ENCODE data around the gene SIN3A. TPM values are rescaled to one million over a fixed set of nuclear protein-coding genes. Genes with fewer than 3 reads are reported as not detected.
"Not testable (repeated sequence)": the region's sequence is repeated elsewhere in the genome, so short reads cannot be mapped to it uniquely, and the experiment has no call there.

The SIN3A gene
- total RNA-seq, 1 donor from 2014 or later = 86.6 TPM

GRCh38 chr15:75446151-75446550 is 5.3 kb downstream of the SIN3A start:
- Mint-ChIP-seq H3K9me3 (no peaks in the 10 kb centered on the region), H3K4me1 (peaks cover 15% of the 10 kb centered on the region), H3K4me3 (no peak overlapping the region), H3K27me3 (ENCODE audit: low read depth) (no peaks in the 10 kb centered on the region), H3K27ac (no peak overlapping the region), H3K36me3 (peaks cover 11% of the 10 kb centered on the region)
- TF ChIP-seq CTCF (IDR thresholded peaks at IDR 0.05; ENCODE audit: unreplicated experiment) = no peak
- DNase-seq (ENCODE audit: low spot score in 2 of 2, unreplicated experiment in 2 of 2) = no peak

GRCh38 chr15:75445324-75445723 is 6.2 kb downstream of the SIN3A start:
- peaks cover 15% of the 10 kb centered on the region for H3K4me1 Mint-ChIP-seq
- not testable (repeated sequence) for DNase-seq (ENCODE audit: low spot score in 2 of 2, unreplicated experiment in 2 of 2); H3K27ac Mint-ChIP-seq; H3K27me3 Mint-ChIP-seq (ENCODE audit: low read depth); H3K9me3 Mint-ChIP-seq; H3K4me3 Mint-ChIP-seq
- peaks cover 13% of the 10 kb centered on the region for H3K36me3 Mint-ChIP-seq

- not testable (repeated sequence) for H3K27me3 Mint-ChIP-seq (ENCODE audit: low read depth); H3K4me3 Mint-ChIP-seq; H3K27ac Mint-ChIP-seq; H3K9me3 Mint-ChIP-seq; DNase-seq (ENCODE audit: low spot score in 2 of 2, unreplicated experiment in 2 of 2); H3K4me1 Mint-ChIP-seq
- peaks cover 14% of the 10 kb centered on the region for H3K36me3 Mint-ChIP-seq
These were observed 7.5 kb downstream of the SIN3A start for GRCh38 chr15:75443972-75444453.

DNA sequence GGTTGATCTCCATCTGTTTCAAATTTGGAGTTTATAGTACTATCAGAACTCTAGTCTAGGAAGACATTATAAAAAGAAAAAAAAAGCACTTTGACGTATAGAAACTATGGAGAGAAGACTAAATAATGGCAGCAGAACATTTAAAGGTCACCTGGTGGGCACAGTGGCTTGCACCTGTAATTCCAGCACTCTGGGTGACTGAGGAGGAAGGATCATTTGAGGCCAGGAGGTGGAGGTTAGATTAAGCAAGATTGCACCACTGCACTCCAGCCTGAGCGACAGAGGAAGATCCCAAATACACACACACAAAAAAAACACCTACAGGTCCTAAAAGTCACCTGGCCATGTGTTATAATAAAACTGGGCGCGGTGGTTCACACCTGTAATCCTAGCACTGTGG is 13.8 kb downstream of the SIN3A start:
- H3K4me1 Mint-ChIP-seq = peaks cover 10% of the 10 kb centered on the region
- DNase-seq (ENCODE audit: low spot score in 2 of 2, unreplicated experiment in 2 of 2) = no peak
- no peaks in the 10 kb centered on the region for H3K27me3 Mint-ChIP-seq (ENCODE audit: low read depth)
- no peaks in the 10 kb centered on the region for H3K9me3 Mint-ChIP-seq
- peaks cover 18% of the 10 kb centered on the region for H3K36me3 Mint-ChIP-seq
- TF ChIP-seq CTCF (IDR thresholded peaks at IDR 0.05; ENCODE audit: unreplicated experiment) = no peak
- no peak overlapping the region for H3K4me3 Mint-ChIP-seq
- peak overlapping the region; percentile 17 for H3K27ac Mint-ChIP-seq

DNA sequence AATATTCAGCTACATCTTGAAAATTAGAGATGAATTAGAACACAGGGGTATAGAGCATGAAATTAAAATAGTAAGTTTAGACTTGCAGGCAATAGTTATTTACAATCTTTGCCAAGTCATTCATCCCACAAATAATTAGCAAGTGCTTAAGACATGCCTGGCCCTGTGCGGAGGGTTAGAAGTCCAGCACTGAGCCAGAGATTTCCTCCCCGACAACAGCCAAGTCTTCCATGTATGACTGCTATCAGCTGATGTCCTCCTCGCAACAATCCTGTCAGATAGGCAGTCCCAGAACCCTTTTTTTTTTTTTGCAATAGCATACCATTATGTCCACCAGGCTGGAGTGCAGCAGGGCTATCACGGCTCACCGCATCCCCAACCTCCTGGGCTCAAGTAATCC is 14.6 kb downstream of the SIN3A start:
- H3K4me3 Mint-ChIP-seq = no peak overlapping the region
- peak overlapping the region; percentile 21 for H3K27ac Mint-ChIP-seq
- DNase-seq (ENCODE audit: low spot score in 2 of 2, unreplicated experiment in 2 of 2) = no peak
- no peaks in the 10 kb centered on the region for H3K9me3 Mint-ChIP-seq
- no peaks in the 10 kb centered on the region for H3K27me3 Mint-ChIP-seq (ENCODE audit: low read depth)
- no peak for TF ChIP-seq CTCF (IDR thresholded peaks at IDR 0.05; ENCODE audit: unreplicated experiment)
- peaks cover 10% of the 10 kb centered on the region for H3K4me1 Mint-ChIP-seq
- H3K36me3 Mint-ChIP-seq = peaks cover 18% of the 10 kb centered on the region

DNA sequence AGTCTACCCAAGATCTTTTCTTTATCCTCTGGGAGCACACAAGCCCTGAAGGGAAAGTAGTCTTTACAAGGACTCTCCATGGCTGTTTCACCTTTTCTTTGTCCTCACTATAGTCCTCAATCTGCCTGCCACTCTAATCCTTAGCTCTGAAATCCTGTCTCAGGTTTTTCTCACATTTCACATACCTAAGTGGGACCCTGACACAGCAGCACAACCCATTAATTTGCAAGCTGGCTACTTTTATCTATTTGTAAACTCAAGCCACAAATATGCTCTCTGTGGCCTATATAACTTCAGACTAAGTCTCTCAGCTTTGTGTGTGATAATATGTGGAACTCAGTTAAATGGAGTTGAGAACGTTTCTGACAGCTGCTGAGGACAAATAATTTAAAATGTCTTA is 19.8 kb downstream of the SIN3A start:
- H3K4me3 Mint-ChIP-seq = no peak overlapping the region
- peaks cover 14% of the 10 kb centered on the region for H3K36me3 Mint-ChIP-seq
- peaks cover 5% of the 10 kb centered on the region for H3K4me1 Mint-ChIP-seq
- no peak for DNase-seq (ENCODE audit: low spot score in 2 of 2, unreplicated experiment in 2 of 2)
- no peaks in the 10 kb centered on the region for H3K27me3 Mint-ChIP-seq (ENCODE audit: low read depth)
- TF ChIP-seq CTCF (IDR thresholded peaks at IDR 0.05; ENCODE audit: unreplicated experiment) = no peak
- H3K9me3 Mint-ChIP-seq = no peaks in the 10 kb centered on the region
- peak overlapping the region; percentile 35 for H3K27ac Mint-ChIP-seq

DNA sequence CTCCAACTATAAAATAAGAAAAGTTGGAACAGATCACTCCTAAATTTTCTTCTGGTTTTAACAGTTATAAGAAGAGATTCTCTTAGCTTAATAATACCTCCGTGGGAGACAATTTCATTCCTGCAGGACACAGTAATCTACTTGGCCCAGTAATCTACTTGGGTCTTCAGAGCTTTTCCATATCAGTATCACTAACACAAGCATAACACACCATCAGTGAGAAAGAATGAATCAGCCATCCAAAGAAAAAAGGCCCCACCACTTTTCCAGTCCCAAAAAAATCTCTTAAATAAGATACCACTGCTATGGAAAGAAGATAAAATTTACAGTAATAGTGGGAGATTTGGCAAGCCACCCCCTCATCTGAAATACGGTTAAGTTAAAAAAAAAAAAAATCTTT is 20.2 kb downstream of the SIN3A start:
- no peak for TF ChIP-seq CTCF (IDR thresholded peaks at IDR 0.05; ENCODE audit: unreplicated experiment)
- no peaks in the 10 kb centered on the region for H3K27me3 Mint-ChIP-seq (ENCODE audit: low read depth)
- no peak for DNase-seq (ENCODE audit: low spot score in 2 of 2, unreplicated experiment in 2 of 2)
- no peak overlapping the region for H3K4me3 Mint-ChIP-seq
- no peaks in the 10 kb centered on the region for H3K9me3 Mint-ChIP-seq
- peaks cover 5% of the 10 kb centered on the region for H3K4me1 Mint-ChIP-seq
- H3K36me3 Mint-ChIP-seq = peaks cover 14% of the 10 kb centered on the region
- H3K27ac Mint-ChIP-seq = peak overlapping the region; percentile 35

Data from mesothelial cell of epicardium (in vitro differentiated cells).